Amygdala (tissue), 56 donors: ENCODE results near the gene PREB.

Experiments
- DNase-seq, 56 donors: peaks; one replicate each; lab custom pipeline; 2025; lab: John Stamatoyannopoulos, UW

Gene PREB

GRCh38 chr2:27099334-27099955, 35.0 kb downstream of the PREB start:
- no peak for DNase-seq

- no peak for DNase-seq
Observed at GRCh38 chr2:27097341-27097740, 37.1 kb downstream of the PREB start.

GRCh38 chr2:27096748-27097297, 37.6 kb downstream of the PREB start:
- DNase-seq, result no peak

- DNase-seq, result peak in 45 of 56 donors; percentile 22 to 82 (median 51)
Observed at GRCh38 chr2:27095745-27096651, 38.4 kb downstream of the PREB start.

GRCh38 chr2:27095427-27095744, 39.0 kb downstream of the PREB start:
- DNase-seq, result no peak

- DNase-seq, result no peak
Observed at GRCh38 chr2:27094353-27094984, 40.0 kb downstream of the PREB start.

- no peak for DNase-seq
Observed at GRCh38 chr2:27093430-27094352, 40.7 kb downstream of the PREB start.

GRCh38 chr2:27092696-27093429, 41.6 kb downstream of the PREB start:
- no peak for DNase-seq

- no peak for DNase-seq
Observed at GRCh38 chr2:27091746-27092695, 42.4 kb downstream of the PREB start.

GRCh38 chr2:27089111-27089954, 45.1 kb downstream of the PREB start:
- no peak for DNase-seq

GRCh38 chr2:27088634-27089033, 45.8 kb downstream of the PREB start:
- no peak for DNase-seq

GRCh38 chr2:27087823-27088410, 46.5 kb downstream of the PREB start:
- DNase-seq, result no peak

- peak in 27 of 56 donors; percentile 32 to 72 (median 57) for DNase-seq
Observed at GRCh38 chr2:27086724-27087593, 47.5 kb downstream of the PREB start, which contains the start of gene KHK. Gene KHK (plus strand): TSS chr2:27086772. CDS start chr2:27087260, 488 bp downstream.

- DNase-seq, result peak; percentile 51 to 97 (median 89)
Observed at GRCh38 chr2:27086090-27086723, 48.2 kb downstream of the PREB start.

- peak in 48 of 56 donors; percentile 21 to 81 (median 58) for DNase-seq
Observed at GRCh38 chr2:27085673-27086089, 48.8 kb downstream of the PREB start.
